Muscle of arm (tissue), 12 donors: Measurements from ENCODE around the gene TFCP2L1. TPM values are rescaled to one million over a fixed set of nuclear protein-coding genes. Genes with fewer than 3 reads are reported as not detected.

Experiments used
- DNase-seq: peaks from one replicate; pipeline ENCODE4 v3.0.0-alpha.2; 2013
- polyA plus RNA-seq, 12 donors: library from polyadenylated mRNA; unstranded; fragments of 120-200 nt; gene quantifications; one replicate each; pipeline ENCODE4 v1.2.1, GENCODE V29; 2013; ENCODE audit not compliant: insufficient read length in 12 of 12

TFCP2L1 gene
- polyA plus RNA-seq, 12 donors = 0.12 to 2.1 (median 0.44) TPM; not detected in 1

DNA sequence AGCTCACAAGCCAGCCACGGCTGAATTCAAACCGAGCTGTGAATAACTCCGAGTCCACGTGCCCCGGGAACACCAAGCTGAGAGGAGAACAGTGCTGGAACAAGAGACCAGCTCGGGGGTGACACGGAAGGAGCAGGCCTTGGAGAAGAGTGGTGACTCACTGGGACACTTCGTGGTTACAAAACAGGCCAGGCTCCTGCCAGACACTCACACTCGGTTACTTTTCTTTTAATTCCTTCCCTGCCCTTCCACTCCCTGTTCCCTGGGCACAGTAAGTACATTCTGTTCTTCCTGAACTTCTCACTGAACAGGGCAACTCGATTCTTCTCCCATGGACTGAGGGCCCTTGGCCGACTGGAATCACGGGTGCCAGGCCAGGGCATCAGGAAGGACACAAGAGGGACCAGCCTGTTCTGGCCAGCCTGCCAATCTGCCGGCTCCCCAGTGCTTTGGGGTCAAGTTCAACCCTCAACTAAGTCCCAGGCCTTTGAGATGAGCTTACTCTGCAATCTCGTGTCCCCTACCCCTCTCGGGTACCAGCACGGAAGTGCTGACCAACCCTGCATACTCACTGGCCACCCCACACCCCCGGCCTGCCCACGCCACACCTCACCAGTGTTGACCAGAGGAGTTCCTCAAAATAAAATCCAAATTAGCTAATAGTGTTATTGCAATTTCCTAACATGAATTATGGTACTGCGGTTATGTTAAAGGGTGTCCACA, 87.5 kb downstream of the TFCP2L1 start:
- DNase-seq = no peak

- no peak for DNase-seq
Observed at GRCh38 chr2:121196849-121197155, 88.2 kb downstream of the TFCP2L1 start.

- DNase-seq = no peak
Observed at GRCh38 chr2:121196132-121196848, 88.7 kb downstream of the TFCP2L1 start.

DNA sequence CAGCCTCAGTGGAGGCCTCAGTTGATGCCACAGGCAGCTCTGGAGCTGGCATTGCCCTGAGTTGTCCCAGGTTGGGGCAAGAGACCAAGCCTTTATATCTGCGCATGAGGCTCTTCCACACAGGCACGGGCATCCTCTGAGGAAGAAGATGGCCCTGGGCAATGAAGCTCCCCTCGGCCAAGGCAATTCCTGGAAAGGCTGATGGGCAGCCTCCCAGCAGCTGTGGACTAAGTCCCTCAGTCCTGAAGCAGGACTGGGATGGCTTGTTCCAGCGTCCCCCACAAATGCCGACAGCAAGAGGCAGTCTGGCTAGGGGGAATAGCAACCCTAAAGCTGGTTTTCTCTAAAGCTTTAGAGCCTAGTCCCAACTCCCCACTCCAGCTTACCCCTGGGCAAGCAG, 90.0 kb downstream of the TFCP2L1 start:
- DNase-seq = no peak

DNA sequence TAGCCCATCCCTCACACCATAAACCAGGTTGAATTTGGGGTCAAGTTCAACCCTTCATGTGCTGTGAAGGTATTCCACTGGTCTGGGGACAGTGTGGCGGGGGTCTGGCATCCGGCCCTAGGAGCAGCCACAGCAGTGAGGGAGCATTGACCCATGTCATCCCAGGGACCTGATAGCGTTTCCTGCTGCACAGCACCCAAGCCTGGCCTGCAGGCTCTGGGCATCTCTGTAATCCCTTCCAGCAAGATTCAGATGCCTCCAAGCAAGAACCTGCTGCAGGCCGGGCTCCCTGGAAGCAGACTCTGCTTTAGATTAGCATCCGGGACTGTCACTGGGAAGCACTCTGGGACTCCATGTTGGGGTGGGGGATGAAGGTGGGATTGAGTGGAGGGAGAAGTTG, 90.4 kb downstream of the TFCP2L1 start:
- DNase-seq = no peak

DNA sequence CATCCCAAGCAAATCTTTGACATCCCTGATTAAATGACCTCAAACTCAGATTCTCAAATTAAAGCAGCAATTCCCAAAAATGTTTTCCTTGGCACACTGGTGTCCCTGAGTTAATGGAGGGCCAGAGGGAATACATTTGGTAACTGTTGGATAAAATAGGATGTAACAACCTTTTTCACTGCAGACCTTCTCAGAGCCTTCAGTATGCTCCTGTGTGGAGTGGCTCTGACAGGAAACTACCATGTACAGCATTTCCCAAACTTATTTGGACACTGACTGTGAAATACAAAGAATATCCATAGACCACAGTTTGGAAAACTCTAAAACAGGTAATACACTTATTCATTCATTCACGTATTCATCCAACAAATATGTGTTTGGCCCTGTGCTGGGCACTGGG, 91.8 kb downstream of the TFCP2L1 start:
- no peak for DNase-seq

DNA sequence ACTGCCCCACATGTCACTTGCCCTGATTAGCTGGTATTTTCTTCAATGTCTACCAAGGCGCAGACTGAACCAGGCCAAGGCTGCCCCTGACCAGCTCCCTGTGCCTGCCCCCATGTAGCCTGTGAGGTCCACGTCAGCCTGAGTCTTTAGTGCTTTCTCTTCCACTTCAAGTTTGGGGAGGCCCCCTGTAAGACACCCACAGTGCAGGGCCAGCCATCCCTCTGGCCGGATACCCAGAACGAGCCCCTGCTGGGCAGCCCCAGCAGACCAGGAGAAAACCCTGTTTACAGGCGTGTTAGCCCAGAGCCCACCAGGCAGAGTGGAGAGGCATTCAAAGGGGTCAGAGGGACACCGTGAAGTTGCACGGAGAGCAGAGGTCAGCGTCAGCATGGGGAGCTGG, 92.4 kb downstream of the TFCP2L1 start:
- DNase-seq = no peak

DNA sequence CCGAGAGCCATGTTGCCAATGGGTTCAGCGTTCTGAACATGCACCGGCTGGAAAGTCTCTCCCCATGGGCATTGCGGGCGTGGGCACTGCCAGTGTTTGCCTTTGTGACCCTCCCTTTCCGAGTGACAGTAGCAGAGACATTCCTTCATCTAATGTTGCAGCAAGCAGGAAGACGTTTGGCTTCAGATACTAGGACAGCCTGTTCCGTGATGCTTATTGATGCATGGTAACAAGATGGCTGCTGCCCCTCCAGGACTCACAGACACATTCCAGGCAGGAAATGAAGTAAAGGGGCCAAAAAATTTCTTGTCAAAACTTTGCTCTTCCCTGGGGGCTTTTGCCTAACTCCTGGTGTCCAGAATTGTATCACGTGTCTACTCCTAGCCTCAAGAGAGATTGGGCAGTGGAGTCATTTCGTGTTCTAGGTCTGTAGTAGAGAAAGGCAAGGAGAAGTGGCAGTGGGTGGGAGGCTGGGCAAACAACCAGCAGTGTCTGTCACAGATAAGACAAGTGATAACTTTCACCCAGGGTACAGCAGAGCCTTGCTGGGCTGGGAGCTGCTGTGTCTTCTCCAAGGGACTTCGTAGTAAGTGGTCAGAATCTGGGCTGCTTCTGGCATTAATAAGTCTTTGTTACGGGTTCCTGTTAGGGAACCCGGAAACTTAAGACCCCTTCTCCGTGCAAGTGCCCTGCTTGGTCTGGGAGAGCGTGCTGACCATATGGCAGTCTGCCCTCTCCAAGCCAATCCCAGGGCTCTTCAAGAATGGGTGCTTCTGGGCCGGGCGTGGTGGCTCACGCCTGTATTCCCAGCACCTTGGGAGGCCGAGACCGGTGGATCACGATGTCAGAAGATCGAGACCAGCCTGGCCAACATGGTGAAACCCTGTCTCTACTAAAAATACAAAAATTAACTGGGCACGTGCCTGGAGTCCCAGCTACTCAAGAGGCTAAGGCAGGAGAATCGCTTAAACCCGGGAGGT, 93.5 kb downstream of the TFCP2L1 start:
- DNase-seq = no peak

- no peak for DNase-seq
Observed at GRCh38 chr2:121189661-121190381, 95.2 kb downstream of the TFCP2L1 start.

DNA sequence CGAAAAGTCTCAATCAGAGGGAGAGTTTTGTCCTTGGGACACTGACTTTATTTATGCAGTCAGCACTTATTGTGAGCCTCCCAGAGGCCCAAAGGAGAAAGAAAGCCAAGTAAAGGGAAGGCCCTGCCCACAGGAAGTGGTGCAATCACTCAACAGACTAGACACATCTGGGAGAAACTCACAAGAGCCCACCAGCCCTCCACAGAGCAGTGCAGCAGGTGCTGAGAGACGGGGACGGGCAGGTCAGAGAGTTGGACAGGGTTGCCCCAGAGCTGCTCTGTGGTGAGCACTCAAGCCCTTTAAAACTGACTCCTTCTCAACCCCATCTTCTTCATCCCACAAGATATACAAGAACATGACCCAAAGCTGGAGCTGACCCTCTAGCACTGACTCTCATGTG, 96.0 kb downstream of the TFCP2L1 start:
- DNase-seq = no peak

DNA sequence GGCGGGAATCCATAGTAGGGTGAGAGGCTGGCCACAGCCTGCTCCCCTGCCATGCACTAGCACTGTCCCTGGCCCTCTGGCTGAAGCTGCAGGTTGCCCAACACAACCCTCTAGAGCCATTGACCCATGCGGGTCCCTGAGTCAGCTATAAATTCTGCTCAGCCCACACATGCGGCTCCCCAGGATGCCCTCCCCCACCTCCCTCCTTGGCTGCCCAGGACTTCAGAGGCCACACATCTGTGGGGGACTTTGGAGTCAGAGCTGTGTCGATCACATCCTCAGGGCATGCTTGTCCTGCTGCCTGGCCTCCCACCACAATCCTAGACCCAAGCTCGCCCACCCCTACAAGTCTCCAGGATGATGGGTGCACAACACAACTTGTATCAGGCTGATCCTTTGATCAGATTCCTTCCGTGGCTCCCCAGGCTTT, 97.0 kb downstream of the TFCP2L1 start:
- DNase-seq = no peak

- no peak for DNase-seq
Observed at GRCh38 chr2:121187351-121187981, 97.5 kb downstream of the TFCP2L1 start.

GRCh38 chr2:121186261-121186660, 98.7 kb downstream of the TFCP2L1 start:
- no peak for DNase-seq

DNA sequence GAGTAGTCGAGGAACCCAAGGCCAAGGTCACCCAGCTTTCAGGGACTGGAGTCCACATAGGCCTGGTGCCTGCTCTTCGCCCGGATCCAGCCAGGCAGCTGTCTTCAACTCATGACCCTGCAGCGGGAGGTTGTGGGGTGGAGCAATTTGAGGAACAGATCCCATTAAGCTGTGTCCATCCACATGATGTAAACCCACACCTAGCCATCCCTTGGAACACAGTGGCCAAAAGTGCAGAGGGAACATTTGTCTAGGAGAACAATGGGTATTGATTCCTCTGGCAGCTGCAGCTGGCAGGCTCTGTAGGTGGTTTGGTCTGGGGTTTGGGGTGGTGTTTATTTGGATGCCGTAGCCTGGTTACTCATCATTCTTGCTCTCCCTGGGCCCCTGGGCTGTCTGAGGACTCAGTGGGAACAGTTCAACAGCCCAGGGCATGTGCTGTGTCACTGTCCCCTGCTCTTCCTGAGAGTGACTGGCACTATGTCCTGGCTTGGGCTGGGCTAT, 99.4 kb downstream of the TFCP2L1 start:
- DNase-seq = no peak

DNA sequence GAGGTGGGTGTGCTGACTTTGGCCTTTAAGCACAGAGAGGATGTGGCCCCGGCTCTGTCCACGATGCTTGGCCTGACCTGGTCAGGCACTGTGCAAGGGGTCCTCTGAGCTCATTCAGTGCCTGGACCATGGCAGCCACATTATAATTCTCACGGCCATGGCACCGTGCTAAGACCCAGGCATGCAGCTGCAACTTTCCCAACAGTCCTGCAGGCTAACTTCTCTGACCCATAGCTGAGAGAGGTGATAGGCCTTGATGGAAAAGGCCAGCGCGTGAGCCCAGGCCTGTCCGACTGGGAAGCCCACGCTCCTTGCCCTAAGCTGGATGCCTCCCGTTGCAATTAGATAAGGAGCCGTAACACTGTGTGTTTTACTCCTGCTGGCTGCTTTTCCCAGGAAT, 99.9 kb downstream of the TFCP2L1 start:
- DNase-seq = no peak

DNA sequence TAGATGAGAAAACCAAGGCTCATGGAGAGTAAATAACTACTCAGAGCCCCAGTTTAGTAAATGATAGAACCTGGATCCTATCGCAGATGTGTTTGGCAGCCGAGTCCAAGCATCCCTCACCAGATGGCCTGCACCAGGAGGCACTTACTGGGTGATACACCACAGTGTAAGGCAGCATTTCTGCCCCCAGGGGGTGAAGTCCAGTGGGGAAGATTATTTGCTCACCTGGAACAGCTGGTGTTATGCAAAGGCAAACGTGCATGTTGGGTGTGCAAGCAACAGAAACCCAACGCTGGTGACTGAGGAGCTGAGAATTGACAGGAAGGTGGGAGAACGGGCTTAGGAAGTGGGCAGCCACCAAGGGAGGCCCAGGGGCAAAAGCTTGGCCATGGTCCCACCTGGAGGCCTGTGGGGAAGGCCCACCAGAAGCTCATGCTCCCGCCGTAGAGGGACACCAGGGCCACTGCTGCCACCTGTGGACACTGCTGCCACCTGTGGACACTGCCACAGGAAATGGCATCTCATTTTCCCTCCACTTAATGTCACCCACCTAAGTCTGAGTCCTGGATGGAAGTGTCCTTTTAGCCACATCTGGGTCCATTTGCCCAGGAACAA, 100.6 kb downstream of the TFCP2L1 start:
- no peak for DNase-seq

DNA sequence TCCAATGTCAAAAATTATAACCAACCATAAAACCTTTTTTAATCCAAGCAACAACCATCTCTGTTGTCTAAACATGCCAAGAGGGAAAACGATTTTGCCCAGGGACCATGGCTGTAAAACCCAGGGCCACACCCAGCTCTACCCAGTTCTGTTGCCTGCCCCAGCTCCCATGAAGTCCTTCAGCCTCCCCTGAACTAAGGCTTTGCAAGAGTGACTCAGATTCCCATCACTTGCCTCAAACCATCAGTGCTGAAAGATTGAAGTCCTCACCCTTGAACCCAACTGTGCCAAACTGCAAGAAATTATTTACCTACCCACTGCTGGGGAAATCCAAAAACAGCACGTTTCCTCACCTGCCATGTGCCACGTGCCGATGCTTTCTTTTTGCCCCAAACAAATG, 102.5 kb downstream of the TFCP2L1 start:
- no peak for DNase-seq

GRCh38 chr2:121179467-121179866, 105.5 kb downstream of the TFCP2L1 start:
- DNase-seq = no peak

- DNase-seq = no peak
Observed at GRCh38 chr2:121178730-121179129, 106.3 kb downstream of the TFCP2L1 start.

DNA sequence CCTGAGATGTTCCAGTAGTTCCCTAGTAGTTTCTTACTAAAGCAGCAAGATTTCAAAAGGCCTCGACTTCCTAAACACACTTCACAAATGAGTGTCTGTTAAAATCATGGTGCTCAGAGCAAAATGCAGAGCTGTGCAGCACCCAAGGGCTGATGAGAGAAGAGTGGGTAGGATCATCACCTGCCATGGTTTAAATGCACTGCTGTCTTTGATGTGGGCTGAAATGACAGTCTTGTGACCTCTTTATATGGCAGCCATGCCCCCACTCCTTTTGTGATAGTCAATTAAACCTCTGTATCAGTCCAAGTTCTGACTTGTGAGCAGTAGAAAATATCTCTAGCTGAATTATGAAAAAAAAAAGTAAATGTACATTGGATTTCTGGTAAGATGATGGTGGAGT, 107.1 kb downstream of the TFCP2L1 start:
- DNase-seq = no peak

GRCh38 chr2:121175326-121175725, 109.7 kb downstream of the TFCP2L1 start:
- DNase-seq = no peak
